ENCODE data around the gene ZNF425.
"Not testable (repeated sequence)": the region's sequence is repeated elsewhere in the genome, so short reads cannot be mapped to it uniquely, and the experiment has no call there.

Gene ZNF425

DNA sequence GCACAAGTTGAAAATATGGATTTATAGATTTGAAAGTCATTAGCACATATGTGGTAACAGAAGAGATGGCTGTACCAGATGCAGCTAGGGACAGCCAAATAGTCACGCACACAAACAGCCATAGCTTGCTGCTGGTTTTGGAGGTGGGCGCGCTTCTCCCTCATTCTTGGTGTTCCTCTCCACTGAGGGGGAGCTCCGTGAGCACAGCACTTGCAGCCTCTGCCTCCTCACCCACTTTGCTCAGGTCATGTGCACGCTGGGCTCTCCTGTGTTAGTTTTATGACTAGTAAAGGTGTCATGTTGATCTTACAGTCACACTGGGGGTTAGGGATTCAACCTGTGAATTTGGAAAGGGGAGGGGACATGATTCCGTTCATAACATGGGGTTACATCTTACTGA, 27.1 kb downstream of the ZNF425 start:
- no peak for TF ChIP-seq FOXM1 (IDR thresholded peaks at IDR 0.05; ENCODE audit: borderline replicate concordance)
- TF ChIP-seq FOXA1 (IDR thresholded peaks at IDR 0.05): no peak
- TF ChIP-seq BHLHE40 (IDR thresholded peaks at IDR 0.05; ENCODE audit: borderline replicate concordance): no peak
- TF ChIP-seq NFRKB (IDR thresholded peaks at IDR 0.05): no peak
- TF ChIP-seq L3MBTL2 (conservative IDR thresholded peaks at IDR 0.05): no peak
- no peak for TF ChIP-seq SUZ12 (IDR thresholded peaks at IDR 0.05)
- no peak for TF ChIP-seq ARNT (IDR thresholded peaks at IDR 0.05)
- no peak for TF ChIP-seq ELF4 (IDR thresholded peaks at IDR 0.05)
- no peak for TF ChIP-seq FOXK2 (IDR thresholded peaks at IDR 0.05)
- no peak for TF ChIP-seq CTBP1 (IDR thresholded peaks at IDR 0.05; ENCODE audit: borderline replicate concordance)
- no peak for TF ChIP-seq TARDBP (IDR thresholded peaks at IDR 0.05)
- TF ChIP-seq, protein P1, sequence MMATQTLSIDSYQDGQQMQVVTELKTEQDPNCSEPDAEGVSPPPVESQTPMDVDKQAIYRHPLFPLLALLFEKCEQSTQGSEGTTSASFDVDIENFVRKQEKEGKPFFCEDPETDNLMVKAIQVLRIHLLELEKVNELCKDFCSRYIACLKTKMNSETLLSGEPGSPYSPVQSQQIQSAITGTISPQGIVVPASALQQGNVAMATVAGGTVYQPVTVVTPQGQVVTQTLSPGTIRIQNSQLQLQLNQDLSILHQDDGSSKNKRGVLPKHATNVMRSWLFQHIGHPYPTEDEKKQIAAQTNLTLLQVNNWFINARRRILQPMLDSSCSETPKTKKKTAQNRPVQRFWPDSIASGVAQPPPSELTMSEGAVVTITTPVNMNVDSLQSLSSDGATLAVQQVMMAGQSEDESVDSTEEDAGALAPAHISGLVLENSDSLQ (IDR thresholded peaks at IDR 0.05): no peak
- no peak for TF ChIP-seq SP1 (IDR thresholded peaks at IDR 0.05)
- no peak for TF ChIP-seq ZNF384 (IDR thresholded peaks at IDR 0.05)
- TF ChIP-seq LEF1 (IDR thresholded peaks at IDR 0.05; ENCODE audit: borderline replicate concordance): no peak
- TF ChIP-seq HDGF (IDR thresholded peaks at IDR 0.05; ENCODE audit: borderline replicate concordance): no peak
- POLR2A ChIA-PET: interaction anchor here (0.7 to 1.2 kb wide), 2 partner anchors 26 to 1868 kb away, joined by 4 to 5 read pairs; no protein-coding TSS in a partner anchor
- CTCF ChIA-PET: no interaction called here
- DNase-seq (ENCODE audit: extremely low spot score): no peak

DNA sequence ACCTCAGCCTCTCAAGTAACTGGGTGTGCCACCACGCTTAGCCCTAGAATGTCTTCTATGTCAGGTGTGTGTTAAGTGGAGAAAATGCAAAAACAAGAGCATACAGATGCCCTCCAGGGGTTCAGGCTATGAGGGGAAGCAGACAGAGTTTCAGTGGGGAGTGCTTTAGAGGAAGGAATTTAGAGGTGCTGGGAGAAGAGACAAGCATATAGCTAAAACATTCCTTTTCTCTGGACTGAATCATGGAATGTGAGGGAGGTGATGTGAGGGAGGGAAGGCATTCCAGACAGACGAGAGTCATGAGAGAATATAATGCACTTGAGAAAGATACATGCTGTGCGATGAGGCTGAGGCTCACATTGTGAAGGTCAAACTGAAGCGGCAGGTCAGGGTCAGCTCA, 29.0 kb downstream of the ZNF425 start:
- POLR2A ChIA-PET: interaction anchor here (1.4 kb wide), 1 partner anchor 28 kb away, joined by 3 read pairs; no protein-coding TSS in a partner anchor
- DNase-seq (ENCODE audit: extremely low spot score): no peak
- TF ChIP-seq ELF4 (IDR thresholded peaks at IDR 0.05) (no peak), SUZ12 (IDR thresholded peaks at IDR 0.05) (no peak), HDGF (IDR thresholded peaks at IDR 0.05; ENCODE audit: borderline replicate concordance) (no peak), FOXM1 (IDR thresholded peaks at IDR 0.05; ENCODE audit: borderline replicate concordance) (no peak), CTBP1 (IDR thresholded peaks at IDR 0.05; ENCODE audit: borderline replicate concordance) (no peak), LEF1 (IDR thresholded peaks at IDR 0.05; ENCODE audit: borderline replicate concordance) (no peak), NFRKB (IDR thresholded peaks at IDR 0.05) (no peak), ZNF384 (IDR thresholded peaks at IDR 0.05) (no peak), ARNT (IDR thresholded peaks at IDR 0.05) (no peak), BHLHE40 (IDR thresholded peaks at IDR 0.05; ENCODE audit: borderline replicate concordance) (no peak), TARDBP (IDR thresholded peaks at IDR 0.05) (no peak), FOXK2 (IDR thresholded peaks at IDR 0.05) (no peak), L3MBTL2 (conservative IDR thresholded peaks at IDR 0.05) (no peak), FOXA1 (IDR thresholded peaks at IDR 0.05) (no peak), SP1 (IDR thresholded peaks at IDR 0.05) (no peak)
- TF ChIP-seq, protein P1 (IDR thresholded peaks at IDR 0.05): no peak
- CTCF ChIA-PET: interaction anchor here (0.6 to 1.2 kb wide), 2 partner anchors 92 to 144 kb away, joined by 3 to 7 read pairs; no protein-coding TSS in a partner anchor

DNA sequence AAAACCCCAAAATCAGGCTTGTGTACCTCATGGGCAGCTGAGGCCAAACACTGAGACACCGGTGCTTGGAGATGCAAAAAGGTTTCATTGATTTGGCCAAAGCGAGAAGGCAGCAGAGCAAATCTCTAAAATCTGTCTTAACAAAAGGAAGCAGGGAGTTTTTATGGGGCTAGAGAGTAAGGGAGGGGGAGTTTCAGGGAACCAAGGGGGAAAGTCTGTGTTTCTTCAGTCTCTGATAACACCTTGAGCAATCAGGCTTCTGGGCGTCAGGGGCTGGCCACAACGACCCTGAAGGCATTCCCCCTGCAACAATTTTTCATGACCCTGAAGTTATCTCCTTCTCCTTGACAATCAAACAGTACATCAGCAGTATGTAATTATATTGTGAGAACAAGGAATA, 32.9 kb downstream of the ZNF425 start:
- POLR2A ChIA-PET: no interaction called here
- no peak for DNase-seq (ENCODE audit: extremely low spot score)
- CTCF ChIA-PET: interaction anchor here (0.6 to 1.7 kb wide), 3 partner anchors 21 to 86 kb away, joined by 3 to 4 read pairs (median 3); partner anchors contain the start of gene ZNF398
- TF ChIP-seq BHLHE40 (IDR thresholded peaks at IDR 0.05; ENCODE audit: borderline replicate concordance): no peak

DNA sequence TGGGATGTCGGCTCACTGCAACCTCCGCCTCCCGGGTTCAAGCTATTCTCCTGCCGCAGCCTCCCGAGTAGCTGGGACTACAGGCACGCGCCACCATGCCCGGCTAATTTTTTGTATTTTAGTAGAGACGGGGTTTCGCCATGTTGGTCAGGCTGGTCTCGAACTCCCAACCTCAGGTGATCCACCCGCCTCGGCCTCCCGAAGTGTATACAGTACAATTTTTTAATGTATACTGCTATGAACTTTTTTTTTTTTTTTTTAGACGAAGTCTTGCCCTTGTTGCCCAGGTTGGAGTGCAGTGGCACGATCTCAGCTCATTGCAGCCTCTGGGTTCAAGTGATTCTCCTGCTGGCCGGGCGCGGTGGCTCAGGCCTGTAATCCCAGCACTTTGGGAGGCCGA, 33.9 kb downstream of the ZNF425 start:
- not testable (repeated sequence) for DNase-seq (ENCODE audit: extremely low spot score)
- POLR2A ChIA-PET: interaction anchor here (1.3 kb wide), 1 partner anchor 33 kb away, joined by 5 read pairs; the partner anchor contains the start of gene ZNF425
- CTCF ChIA-PET: interaction anchor here (0.6 kb wide), 1 partner anchor 11 kb away, joined by 3 read pairs; no protein-coding TSS in a partner anchor

DNA sequence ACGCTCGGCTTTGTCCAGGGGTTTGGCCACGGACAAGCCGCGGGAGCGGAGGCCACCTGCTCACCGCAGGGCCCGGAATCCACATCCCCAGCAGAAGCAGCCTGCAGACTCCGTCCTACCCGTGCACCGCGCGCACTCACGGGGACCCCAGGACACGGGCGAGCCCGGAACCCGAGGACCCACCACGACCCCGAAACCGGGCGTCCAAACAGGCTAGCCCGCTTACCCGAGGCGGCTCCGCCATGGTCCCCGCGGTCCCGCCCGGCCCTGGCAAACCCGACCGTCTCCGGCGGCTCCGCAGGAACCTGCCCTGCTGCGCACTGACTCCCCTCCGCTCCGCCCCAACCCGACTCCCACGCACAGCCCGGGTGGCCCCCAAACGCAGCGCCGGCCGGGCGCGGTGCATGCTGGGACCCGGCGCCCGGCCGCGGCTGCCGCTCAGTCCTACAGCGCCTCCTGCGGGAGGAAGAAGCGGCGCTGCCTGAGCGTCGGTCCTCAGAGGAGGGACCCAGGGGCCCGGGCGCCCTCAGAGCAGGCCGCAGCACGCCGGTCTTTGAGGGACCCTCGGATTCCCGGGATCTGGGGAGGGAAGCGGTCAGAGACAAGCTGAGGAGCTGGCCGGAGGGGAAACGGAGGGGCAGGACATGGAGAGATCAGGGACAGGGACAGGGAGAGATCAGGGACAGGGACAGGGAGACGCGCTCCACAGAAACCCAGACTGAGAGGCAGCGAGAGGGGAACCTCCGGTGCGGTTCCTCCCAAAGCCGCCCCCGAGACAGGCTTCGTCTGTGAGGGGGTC, 35.5 kb downstream of the ZNF425 start, which contains the start of gene ZNF786:
TSS of gene ZNF786 (minus strand) at position 322 of the 799 bp plus-strand sequence. CDS start at position 244, 78 bp downstream.
- CTCF ChIA-PET: no interaction called here
- DNase-seq (ENCODE audit: extremely low spot score): peak; percentile 97
- TF ChIP-seq, protein P1 (IDR thresholded peaks at IDR 0.05): no peak
- no peak for TF ChIP-seq NFRKB (IDR thresholded peaks at IDR 0.05)
- TF ChIP-seq LEF1 (IDR thresholded peaks at IDR 0.05; ENCODE audit: borderline replicate concordance): no peak
- peak; percentile 49 for TF ChIP-seq L3MBTL2 (conservative IDR thresholded peaks at IDR 0.05)
- no peak for TF ChIP-seq ELF4 (IDR thresholded peaks at IDR 0.05)
- TF ChIP-seq FOXK2 (IDR thresholded peaks at IDR 0.05): no peak
- no peak for TF ChIP-seq FOXA1 (IDR thresholded peaks at IDR 0.05)
- POLR2A ChIA-PET: interaction anchor here (1.0 kb wide), 1 partner anchor 35 kb away, joined by 5 read pairs; the partner anchor contains the start of gene ZNF425

DNA sequence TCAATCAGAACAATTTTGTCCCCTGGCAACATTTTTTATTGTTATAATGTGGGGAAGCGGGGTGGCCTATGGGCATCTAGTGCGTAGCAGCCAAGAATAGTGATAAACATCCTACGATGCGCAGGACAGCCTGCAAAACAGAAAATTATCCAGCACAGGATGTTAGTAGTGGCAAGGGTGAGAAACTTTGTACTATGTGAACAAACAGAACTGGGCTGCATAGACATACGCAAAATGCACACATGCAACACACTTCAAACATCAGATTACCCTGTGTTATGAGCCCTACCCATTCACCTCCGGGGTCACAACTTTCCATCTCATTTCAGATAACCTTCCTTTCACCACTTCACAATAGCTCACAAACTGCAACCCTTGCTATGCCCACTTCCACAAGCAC, 38.7 kb downstream of the ZNF425 start:
- TF ChIP-seq ELF4 (IDR thresholded peaks at IDR 0.05) (no peak), FOXM1 (IDR thresholded peaks at IDR 0.05; ENCODE audit: borderline replicate concordance) (no peak), BHLHE40 (IDR thresholded peaks at IDR 0.05; ENCODE audit: borderline replicate concordance) (no peak), FOXA1 (IDR thresholded peaks at IDR 0.05) (no peak), HDGF (IDR thresholded peaks at IDR 0.05; ENCODE audit: borderline replicate concordance) (no peak), SUZ12 (IDR thresholded peaks at IDR 0.05) (no peak), ZNF384 (IDR thresholded peaks at IDR 0.05) (no peak), SP1 (IDR thresholded peaks at IDR 0.05) (no peak), FOXK2 (IDR thresholded peaks at IDR 0.05) (no peak), NFRKB (IDR thresholded peaks at IDR 0.05) (no peak), TARDBP (IDR thresholded peaks at IDR 0.05) (no peak), ARNT (IDR thresholded peaks at IDR 0.05) (no peak), L3MBTL2 (conservative IDR thresholded peaks at IDR 0.05) (no peak), CTBP1 (IDR thresholded peaks at IDR 0.05; ENCODE audit: borderline replicate concordance) (no peak), LEF1 (IDR thresholded peaks at IDR 0.05; ENCODE audit: borderline replicate concordance) (no peak)
- TF ChIP-seq, protein P1 (IDR thresholded peaks at IDR 0.05): no peak
- DNase-seq (ENCODE audit: extremely low spot score): no peak
- POLR2A ChIA-PET: no interaction called here
- CTCF ChIA-PET: interaction anchor here (0.8 to 1.0 kb wide), 2 partner anchors 21 to 78 kb away, joined by 3 read pairs; no protein-coding TSS in a partner anchor

Data from HEK293T (cell line).